ENCODE measurements around the gene ALPK1. TPM values are rescaled to one million over a fixed set of nuclear protein-coding genes. Genes with fewer than 3 reads are reported as not detected.
A peak's percentile ranks its signal among the peaks of the same experiment; 100 is the strongest.

The ALPK1 gene
- total RNA-seq, 4 donors from 2014 or later: 12.6 to 19.9 (median 14.8) TPM

DNA sequence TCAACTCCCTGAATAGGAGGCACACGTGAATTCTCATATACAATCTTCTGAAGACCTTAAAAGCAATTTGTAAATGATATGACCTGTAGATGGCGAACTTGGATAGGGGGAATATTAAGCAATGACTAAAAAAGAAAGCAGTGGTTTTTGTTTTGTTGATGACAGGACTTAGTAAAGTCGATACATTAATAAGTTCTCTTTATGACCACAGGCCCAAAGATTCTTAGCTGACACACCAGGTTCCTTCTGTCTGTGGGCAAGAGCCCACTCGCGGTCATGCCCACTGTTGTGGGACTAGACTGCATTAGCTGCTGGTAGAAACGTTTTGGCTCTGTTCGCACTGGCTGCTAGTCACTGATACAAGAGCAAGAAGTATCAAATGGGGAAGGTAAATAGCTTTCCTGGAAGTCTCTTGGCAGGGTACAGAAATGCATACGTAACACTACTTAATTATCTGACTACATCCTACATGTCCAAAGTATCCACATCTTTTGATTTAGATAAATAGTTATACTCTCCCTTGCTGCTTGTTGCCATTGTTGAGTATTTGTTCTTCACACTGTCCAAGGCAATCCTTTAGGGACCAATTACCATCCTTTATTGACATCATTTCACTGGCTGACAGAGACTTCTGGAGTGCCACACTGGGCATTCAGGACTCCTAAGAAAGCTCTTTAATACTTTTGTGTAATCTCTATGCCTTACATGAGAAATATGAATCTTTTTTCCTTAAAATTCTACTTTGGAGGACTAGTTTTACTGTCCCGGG is 31.0 kb downstream of the ALPK1 start:
- Histone ChIP-seq H3K27me3 (no peaks in the 10 kb centered on the region), H3K36me3 (peaks cover 0 to 32% (median 15%) of the 10 kb centered on the region in 4 donors), H3K9me3 (no peaks in the 10 kb centered on the region), H3K27ac (replicated peaks in 1 of 4) (no peak overlapping the region), H3K4me3 (no peak overlapping the region), H3K4me1 (no peaks in the 10 kb centered on the region)
- intact Hi-C loops (cut with DNase I): loop anchor here (5.0 kb wide), 2 partner anchors 194 to 274 kb away; no protein-coding TSS in a partner anchor
- no peak for DNase-seq (ENCODE audit: extremely low spot score)
- 60% methylated on average over 9 of the region's 9 CpGs for WGBS
- TF ChIP-seq EP300 (IDR thresholded peaks at IDR 0.05) (no peak), POLR2AphosphoS5 (IDR thresholded peaks at IDR 0.05) (no peak), POLR2A (IDR thresholded peaks at IDR 0.05; ENCODE audit: low read depth) (no peak)
- TF ChIP-seq, protein P1, sequence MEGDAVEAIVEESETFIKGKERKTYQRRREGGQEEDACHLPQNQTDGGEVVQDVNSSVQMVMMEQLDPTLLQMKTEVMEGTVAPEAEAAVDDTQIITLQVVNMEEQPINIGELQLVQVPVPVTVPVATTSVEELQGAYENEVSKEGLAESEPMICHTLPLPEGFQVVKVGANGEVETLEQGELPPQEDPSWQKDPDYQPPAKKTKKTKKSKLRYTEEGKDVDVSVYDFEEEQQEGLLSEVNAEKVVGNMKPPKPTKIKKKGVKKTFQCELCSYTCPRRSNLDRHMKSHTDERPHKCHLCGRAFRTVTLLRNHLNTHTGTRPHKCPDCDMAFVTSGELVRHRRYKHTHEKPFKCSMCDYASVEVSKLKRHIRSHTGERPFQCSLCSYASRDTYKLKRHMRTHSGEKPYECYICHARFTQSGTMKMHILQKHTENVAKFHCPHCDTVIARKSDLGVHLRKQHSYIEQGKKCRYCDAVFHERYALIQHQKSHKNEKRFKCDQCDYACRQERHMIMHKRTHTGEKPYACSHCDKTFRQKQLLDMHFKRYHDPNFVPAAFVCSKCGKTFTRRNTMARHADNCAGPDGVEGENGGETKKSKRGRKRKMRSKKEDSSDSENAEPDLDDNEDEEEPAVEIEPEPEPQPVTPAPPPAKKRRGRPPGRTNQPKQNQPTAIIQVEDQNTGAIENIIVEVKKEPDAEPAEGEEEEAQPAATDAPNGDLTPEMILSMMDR (IDR thresholded peaks at IDR 0.05): peak; percentile 25 to 43 (median 26)

GRCh38 chr4:112328734-112329130 is 31.6 kb downstream of the ALPK1 start:
- no peak for TF ChIP-seq EP300 (IDR thresholded peaks at IDR 0.05)
- TF ChIP-seq POLR2AphosphoS5 (IDR thresholded peaks at IDR 0.05): no peak
- no peak for TF ChIP-seq POLR2A (IDR thresholded peaks at IDR 0.05; ENCODE audit: low read depth)
- TF ChIP-seq, protein P1 (IDR thresholded peaks at IDR 0.05): no peak
- Histone ChIP-seq H3K27ac (replicated peaks in 1 of 4) (no peak overlapping the region), H3K27me3 (no peaks in the 10 kb centered on the region), H3K36me3 (peaks cover 0 to 29% (median 15%) of the 10 kb centered on the region in 4 donors), H3K9me3 (no peaks in the 10 kb centered on the region), H3K4me1 (no peaks in the 10 kb centered on the region), H3K4me3 (no peak overlapping the region)
- 95% methylated on average over 4 of the region's 4 CpGs for WGBS
- intact Hi-C loops (cut with DNase I): loop anchor here (5.0 kb wide), 2 partner anchors 194 to 274 kb away; no protein-coding TSS in a partner anchor
- DNase-seq (ENCODE audit: extremely low spot score): no peak

GRCh38 chr4:112329672-112330375 is 32.7 kb downstream of the ALPK1 start:
- WGBS: 86% methylated on average over 5 of the region's 5 CpGs
- intact Hi-C loops (cut with DNase I): loop anchor here (5.0 kb wide), 2 partner anchors 192 to 272 kb away; no protein-coding TSS in a partner anchor
- no peak overlapping the region for H3K27ac ChIP-seq (replicated peaks in 1 of 4)
- H3K4me3 ChIP-seq: no peak overlapping the region
- TF ChIP-seq POLR2AphosphoS5 (IDR thresholded peaks at IDR 0.05): no peak
- TF ChIP-seq POLR2A (IDR thresholded peaks at IDR 0.05; ENCODE audit: low read depth): no peak
- TF ChIP-seq EP300 (IDR thresholded peaks at IDR 0.05): no peak
- TF ChIP-seq, protein P1 (IDR thresholded peaks at IDR 0.05): no peak
- no peaks in the 10 kb centered on the region for H3K9me3 ChIP-seq
- peaks cover 0 to 23% (median 12%) of the 10 kb centered on the region in 4 donors for H3K36me3 ChIP-seq
- no peaks in the 10 kb centered on the region for H3K4me1 ChIP-seq
- no peak for DNase-seq (ENCODE audit: extremely low spot score)
- H3K27me3 ChIP-seq: no peaks in the 10 kb centered on the region

DNA sequence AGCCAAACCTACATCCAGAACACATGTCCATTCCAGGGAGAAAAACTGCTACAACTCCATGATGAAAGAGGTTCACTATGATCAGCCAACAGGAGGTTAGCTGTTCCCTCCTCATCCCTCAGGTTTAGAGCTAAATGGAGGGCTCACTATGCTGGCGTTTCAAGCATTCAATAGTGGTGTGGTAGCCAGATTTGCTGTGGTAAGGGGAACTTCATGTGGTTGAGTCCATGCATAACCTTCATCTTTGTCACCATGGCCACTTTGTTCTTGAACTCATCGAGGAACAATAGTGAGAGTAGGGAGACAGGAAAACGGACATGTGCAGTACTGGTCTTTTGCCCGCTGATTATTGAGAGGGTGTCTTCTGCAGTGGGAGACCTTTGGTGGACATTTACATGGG is 33.8 kb downstream of the ALPK1 start:
- H3K9me3 ChIP-seq: no peaks in the 10 kb centered on the region
- WGBS: 96% methylated on average over 4 of the region's 4 CpGs
- no peaks in the 10 kb centered on the region for H3K4me1 ChIP-seq
- no peak overlapping the region for H3K27ac ChIP-seq (replicated peaks in 1 of 4)
- TF ChIP-seq POLR2AphosphoS5 (IDR thresholded peaks at IDR 0.05): no peak
- no peak for TF ChIP-seq POLR2A (IDR thresholded peaks at IDR 0.05; ENCODE audit: low read depth)
- TF ChIP-seq, protein P1 (IDR thresholded peaks at IDR 0.05): no peak
- TF ChIP-seq EP300 (IDR thresholded peaks at IDR 0.05): no peak
- DNase-seq (ENCODE audit: extremely low spot score): peak; percentile 39
- intact Hi-C loops (cut with DNase I): no loop called here
- peaks cover 0 to 13% (median 4%) of the 10 kb centered on the region in 4 donors for H3K36me3 ChIP-seq
- no peaks in the 10 kb centered on the region for H3K27me3 ChIP-seq
- no peak overlapping the region for H3K4me3 ChIP-seq

All from esophagus muscularis mucosa (tissue), 4 donors.